ENCODE results near the gene KY.

DNA sequence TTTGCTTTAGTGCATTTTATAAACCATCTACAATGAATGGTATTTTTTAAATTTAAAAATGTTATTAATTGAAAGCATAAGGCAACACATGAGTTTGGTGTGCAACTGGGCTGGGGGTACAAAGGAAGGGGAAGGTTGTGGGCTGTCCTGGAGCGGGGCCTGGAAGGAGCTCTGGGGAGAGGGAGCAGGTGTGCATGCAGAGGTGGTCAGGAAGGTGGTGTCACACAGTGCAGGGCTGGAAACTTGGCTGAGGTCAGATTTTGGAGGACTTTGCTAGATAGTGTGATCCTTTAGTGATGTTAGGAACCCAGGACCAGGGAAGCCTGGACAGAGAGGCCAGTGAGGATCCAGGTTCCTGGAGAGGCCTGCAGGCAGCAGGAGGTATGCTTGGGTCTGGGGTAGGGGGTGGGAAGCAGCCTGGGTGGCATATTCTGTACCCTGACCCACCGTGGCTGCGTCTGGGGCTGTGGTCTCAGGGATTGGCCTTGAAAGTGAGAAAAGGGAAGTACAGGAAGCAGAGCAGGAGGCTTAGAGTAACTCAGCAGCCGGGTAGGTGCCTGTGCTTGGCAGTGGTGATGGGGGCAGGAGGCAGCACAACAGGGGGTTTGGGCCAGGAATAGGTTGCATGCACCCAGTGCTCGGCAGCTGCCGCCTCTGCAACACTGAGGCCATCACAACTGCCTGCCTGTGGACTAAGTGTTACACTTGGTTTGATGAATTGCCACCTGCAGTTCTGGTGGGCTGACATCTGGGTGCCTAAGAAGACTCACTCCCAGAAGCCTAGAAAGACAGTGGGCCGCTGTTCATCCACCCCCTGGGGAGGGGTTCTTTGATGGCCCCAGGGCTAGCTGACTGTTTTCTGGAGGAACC lies 33.0 kb downstream of the KY start:
- TF ChIP-seq, protein P1, sequence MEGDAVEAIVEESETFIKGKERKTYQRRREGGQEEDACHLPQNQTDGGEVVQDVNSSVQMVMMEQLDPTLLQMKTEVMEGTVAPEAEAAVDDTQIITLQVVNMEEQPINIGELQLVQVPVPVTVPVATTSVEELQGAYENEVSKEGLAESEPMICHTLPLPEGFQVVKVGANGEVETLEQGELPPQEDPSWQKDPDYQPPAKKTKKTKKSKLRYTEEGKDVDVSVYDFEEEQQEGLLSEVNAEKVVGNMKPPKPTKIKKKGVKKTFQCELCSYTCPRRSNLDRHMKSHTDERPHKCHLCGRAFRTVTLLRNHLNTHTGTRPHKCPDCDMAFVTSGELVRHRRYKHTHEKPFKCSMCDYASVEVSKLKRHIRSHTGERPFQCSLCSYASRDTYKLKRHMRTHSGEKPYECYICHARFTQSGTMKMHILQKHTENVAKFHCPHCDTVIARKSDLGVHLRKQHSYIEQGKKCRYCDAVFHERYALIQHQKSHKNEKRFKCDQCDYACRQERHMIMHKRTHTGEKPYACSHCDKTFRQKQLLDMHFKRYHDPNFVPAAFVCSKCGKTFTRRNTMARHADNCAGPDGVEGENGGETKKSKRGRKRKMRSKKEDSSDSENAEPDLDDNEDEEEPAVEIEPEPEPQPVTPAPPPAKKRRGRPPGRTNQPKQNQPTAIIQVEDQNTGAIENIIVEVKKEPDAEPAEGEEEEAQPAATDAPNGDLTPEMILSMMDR (IDR thresholded peaks at IDR 0.05) = no peak
- TF ChIP-seq POLR2A (IDR thresholded peaks at IDR 0.05) (no peak), EP300 (IDR thresholded peaks at IDR 0.05) (no peak), POLR2AphosphoS5 (IDR thresholded peaks at IDR 0.05) (no peak)
